OCI-LY3 (cell line): Measurements from ENCODE around the gene MYL6B.
A peak's percentile ranks its signal among the peaks of the same experiment; 100 is the strongest.

Experiments
- EZH2phosphoT487 ChIP-seq: fragments of 200-600 bp; shearing (Covaris generic); IDR thresholded peaks from 2 replicates; pipeline ENCODE4 v1.6.1; 2018; ENCODE audit warnings: antibody characterized with exemption, mixed run types, low read depth
- TF ChIP-seq, protein P1 (sequence below): fragments of 200-600, 300-600 bp; sonication (generic); IDR thresholded peaks from 2 replicates; pipeline ENCODE4 v1.5.1; 2014; ENCODE audit warnings: antibody characterized with exemption, low read length, low read depth

DNA sequence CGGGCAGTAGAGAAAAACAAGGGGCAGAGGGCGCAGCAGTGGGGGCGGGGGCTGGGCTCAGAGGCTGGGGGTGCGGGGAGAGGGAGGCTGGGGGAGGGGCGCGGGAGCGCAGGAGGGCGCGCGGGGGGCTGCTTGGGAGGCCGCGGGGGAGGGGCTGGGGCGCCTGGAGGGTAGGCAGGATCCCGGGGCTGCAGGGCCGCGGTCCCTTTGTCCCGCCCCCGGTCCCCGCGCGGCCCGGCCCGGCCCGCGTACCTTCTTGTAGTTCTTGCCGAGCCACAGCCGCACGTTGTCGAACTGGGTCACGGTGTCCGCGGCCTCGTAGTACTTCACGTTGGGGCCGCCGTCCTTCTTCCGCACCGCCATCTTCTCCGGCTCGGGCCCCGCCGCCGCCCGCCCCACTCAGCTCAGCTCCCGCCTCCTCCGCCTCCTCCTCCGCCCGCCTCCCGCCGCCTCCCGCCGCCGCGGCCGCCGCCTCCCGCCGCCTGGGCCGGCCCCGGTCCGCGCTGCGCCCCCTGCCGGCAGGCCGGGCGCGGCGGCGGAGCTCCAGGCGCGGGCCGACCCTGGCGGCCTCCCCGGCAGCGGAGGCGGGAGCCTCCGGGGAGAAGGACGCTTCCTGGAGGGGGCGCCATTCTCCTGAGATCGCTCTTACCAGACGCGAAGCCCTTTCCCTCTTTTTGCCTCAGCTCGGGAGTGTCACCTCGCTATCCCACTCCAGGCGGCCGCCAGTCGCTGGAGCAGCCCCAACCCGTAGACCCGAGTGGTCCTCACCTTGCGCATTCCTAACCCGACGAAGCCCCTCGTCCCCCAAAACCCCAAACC is 36.9 kb downstream of the MYL6B start, which contains the start of gene SMARCC2:
- TF ChIP-seq, protein P1, sequence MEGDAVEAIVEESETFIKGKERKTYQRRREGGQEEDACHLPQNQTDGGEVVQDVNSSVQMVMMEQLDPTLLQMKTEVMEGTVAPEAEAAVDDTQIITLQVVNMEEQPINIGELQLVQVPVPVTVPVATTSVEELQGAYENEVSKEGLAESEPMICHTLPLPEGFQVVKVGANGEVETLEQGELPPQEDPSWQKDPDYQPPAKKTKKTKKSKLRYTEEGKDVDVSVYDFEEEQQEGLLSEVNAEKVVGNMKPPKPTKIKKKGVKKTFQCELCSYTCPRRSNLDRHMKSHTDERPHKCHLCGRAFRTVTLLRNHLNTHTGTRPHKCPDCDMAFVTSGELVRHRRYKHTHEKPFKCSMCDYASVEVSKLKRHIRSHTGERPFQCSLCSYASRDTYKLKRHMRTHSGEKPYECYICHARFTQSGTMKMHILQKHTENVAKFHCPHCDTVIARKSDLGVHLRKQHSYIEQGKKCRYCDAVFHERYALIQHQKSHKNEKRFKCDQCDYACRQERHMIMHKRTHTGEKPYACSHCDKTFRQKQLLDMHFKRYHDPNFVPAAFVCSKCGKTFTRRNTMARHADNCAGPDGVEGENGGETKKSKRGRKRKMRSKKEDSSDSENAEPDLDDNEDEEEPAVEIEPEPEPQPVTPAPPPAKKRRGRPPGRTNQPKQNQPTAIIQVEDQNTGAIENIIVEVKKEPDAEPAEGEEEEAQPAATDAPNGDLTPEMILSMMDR = peak; percentile 67
- TF ChIP-seq EZH2phosphoT487 = no peak
